ENCODE measurements around the gene TMPRSS7. TPM values are rescaled to one million over a fixed set of nuclear protein-coding genes. Genes with fewer than 3 reads are reported as not detected.

Gene TMPRSS7
- total RNA-seq (2022) (0.22 TPM in 1 of 2 replicates, not detected in the other), Bru-seq, nascent RNA (percentile 19 among the genes with signal in this experiment), BruChase-seq, experiment 1, labeled RNA remaining after a 6-hour chase (percentile 23 among the genes with signal in this experiment), BruChase-seq, experiment 2, labeled RNA remaining after a 2-hour chase (percentile 17 among the genes with signal in this experiment)
- long read RNA-seq, partial matches to known transcripts: 0 of 1 reads
- long read RNA-seq, other reads (novel, unspliced or antisense): 1 of 1 reads

GRCh38 chr3:112034436-112034835, at the start of gene TMPRSS7:
Gene TMPRSS7, plus strand, starts transcription at chr3:112034736. Its CDS starts 110 bp downstream, at chr3:112034846.
- no TSS peak for BruUV-seq (replicated peaks)
- H3K36me3 Mint-ChIP-seq (ENCODE audit: insufficient read depth, unreplicated experiment): no peaks in the 10 kb centered on the region
- CTCF ChIA-PET: interaction anchor here (1.0 to 4.8 kb wide), 4 partner anchors 9 to 45 kb away, joined by 3 to 34 read pairs (median 6); no protein-coding TSS in a partner anchor

GRCh38 chr3:111986800-111987199, 47.7 kb upstream of the TMPRSS7 start:
- TF ChIP-seq CTCF (IDR thresholded peaks at IDR 0.05; ENCODE audit: unreplicated experiment): no peak
- Mint-ChIP-seq H3K9me3 (ENCODE audit: unreplicated experiment) (no peaks in the 10 kb centered on the region), H3K27me3 (ENCODE audit: insufficient read depth, unreplicated experiment) (no peaks in the 10 kb centered on the region), H3K27ac (ENCODE audit: low read depth, unreplicated experiment) (no peak overlapping the region), H3K4me3 (ENCODE audit: unreplicated experiment) (no peak overlapping the region), H3K36me3 (ENCODE audit: insufficient read depth, unreplicated experiment) (peaks cover 29% of the 10 kb centered on the region), H3K4me1 (ENCODE audit: insufficient read depth, unreplicated experiment) (peaks cover 29% of the 10 kb centered on the region)
- POLR2A ChIA-PET: interaction anchor here (0.8 kb wide), 1 partner anchor 20 kb away, joined by 4 read pairs; no protein-coding TSS in a partner anchor
- BruUV-seq (replicated peaks): no TSS peak
- CTCF ChIA-PET: interaction anchor here (0.6 to 2.8 kb wide), 5 partner anchors 21 to 98 kb away, joined by 3 to 22 read pairs (median 4); no protein-coding TSS in a partner anchor
- DNase-seq (ENCODE audit: unreplicated experiment): no peak
- intact Hi-C loops (cut with micrococcal nuclease): no loop called here

More at GRCh38 chr3:112034436-112034835, at the start of gene TMPRSS7:
- no peak for TF ChIP-seq CTCF (IDR thresholded peaks at IDR 0.05; ENCODE audit: unreplicated experiment)
- DNase-seq (ENCODE audit: unreplicated experiment): no peak
- Mint-ChIP-seq H3K9me3 (ENCODE audit: unreplicated experiment) (no peaks in the 10 kb centered on the region), H3K4me3 (ENCODE audit: unreplicated experiment) (no peak within 1 kb of the TSS), H3K27me3 (ENCODE audit: insufficient read depth, unreplicated experiment) (no peaks in the 10 kb centered on the region), H3K27ac (ENCODE audit: low read depth, unreplicated experiment) (no peak within 1 kb of the TSS), H3K4me1 (ENCODE audit: insufficient read depth, unreplicated experiment) (peaks cover 6% of the 10 kb centered on the region)
- intact Hi-C loops (cut with micrococcal nuclease): no loop called here
- POLR2A ChIA-PET: no interaction called here

- intact Hi-C loops (cut with micrococcal nuclease): loop anchor here (1.0 kb wide), 3 partner anchors 24 to 97 kb away; partner anchors contain the start of gene C3orf52
- peaks cover 33% of the 10 kb centered on the region for H3K36me3 Mint-ChIP-seq (ENCODE audit: insufficient read depth, unreplicated experiment)
- no peak overlapping the region for H3K4me3 Mint-ChIP-seq (ENCODE audit: unreplicated experiment)
- TF ChIP-seq CTCF (IDR thresholded peaks at IDR 0.05; ENCODE audit: unreplicated experiment): peak; percentile 47
- no peaks in the 10 kb centered on the region for H3K27me3 Mint-ChIP-seq (ENCODE audit: insufficient read depth, unreplicated experiment)
- CTCF ChIA-PET: interaction anchor here (0.5 to 7.1 kb wide), 39 partner anchors 8 to 1391 kb away, joined by 3 to 165 read pairs (median 4); partner anchors contain the start of genes ABHD10 and TMPRSS7
- no peak overlapping the region for H3K27ac Mint-ChIP-seq (ENCODE audit: low read depth, unreplicated experiment)
- POLR2A ChIA-PET: interaction anchor here (0.7 to 2.5 kb wide), 10 partner anchors 10 to 162 kb away, joined by 3 to 22 read pairs (median 4); partner anchors contain the start of gene ABHD10
- peak; percentile 74 for DNase-seq (ENCODE audit: unreplicated experiment)
- peaks cover 24% of the 10 kb centered on the region for H3K4me1 Mint-ChIP-seq (ENCODE audit: insufficient read depth, unreplicated experiment)
- BruUV-seq (replicated peaks): no TSS peak
- H3K9me3 Mint-ChIP-seq (ENCODE audit: unreplicated experiment): no peaks in the 10 kb centered on the region
These were observed 45.4 kb upstream of the TMPRSS7 start for GRCh38 chr3:111989061-111989678.

GRCh38 chr3:111993038-111993437, 41.5 kb upstream of the TMPRSS7 start:
- no TSS peak for BruUV-seq (replicated peaks)
- Mint-ChIP-seq H3K9me3 (ENCODE audit: unreplicated experiment) (no peaks in the 10 kb centered on the region), H3K27ac (ENCODE audit: low read depth, unreplicated experiment) (no peak overlapping the region), H3K4me1 (ENCODE audit: insufficient read depth, unreplicated experiment) (peaks cover 6% of the 10 kb centered on the region), H3K4me3 (ENCODE audit: unreplicated experiment) (no peak overlapping the region), H3K27me3 (ENCODE audit: insufficient read depth, unreplicated experiment) (no peaks in the 10 kb centered on the region), H3K36me3 (ENCODE audit: insufficient read depth, unreplicated experiment) (peaks cover 22% of the 10 kb centered on the region)
- POLR2A ChIA-PET: interaction anchor here (0.6 to 0.8 kb wide), 2 partner anchors 9 to 12 kb away, joined by 3 read pairs; no protein-coding TSS in a partner anchor
- CTCF ChIA-PET: interaction anchor here (0.6 to 7.1 kb wide), 4 partner anchors 20 to 415 kb away, joined by 3 to 165 read pairs (median 17); no protein-coding TSS in a partner anchor
- intact Hi-C loops (cut with micrococcal nuclease): no loop called here
- TF ChIP-seq CTCF (IDR thresholded peaks at IDR 0.05; ENCODE audit: unreplicated experiment): no peak
- DNase-seq (ENCODE audit: unreplicated experiment): no peak
